SK-N-SH (cell line): ENCODE data around the gene NEK10. TPM values are rescaled to one million over a fixed set of nuclear protein-coding genes. Genes with fewer than 3 reads are reported as not detected.

Source experiments
- CTCF ChIA-PET: fragments of 300-600, 350-600 bp; formaldehyde crosslinking; extraction: SDS; loops from one replicate; lab custom pipeline; 2021; lab: Yijun Ruan, JAX
- POLR2A ChIA-PET: fragments of 350-600 bp; sonication (Branson Sonifier 250); formaldehyde crosslinking; extraction: SDS; loops from one replicate; lab custom pipeline; 2020; ENCODE audit warnings: antibody characterized with exemption, inconsistent platforms; lab: Yijun Ruan, JAX
- DNase-seq: peaks from one replicate; pipeline ENCODE4 v3.0.0; 2012
- H2AFZ ChIP-seq: fragments of 200-600 bp; sonication (generic); 2 replicates; pipeline ENCODE4 v1.8.1; 2016; ENCODE audit warnings: antibody characterized with exemption, mild to moderate bottlenecking, low read depth
- H3F3A ChIP-seq: fragments of 200-600 bp; sonication (generic); replicated peaks from 2 replicates; pipeline ENCODE3; 2016; ENCODE audit warnings: antibody characterized with exemption, mild to moderate bottlenecking; ENCODE audit not compliant: insufficient read depth
- H3K27ac ChIP-seq, 2 experiments: fragments of 200-500 bp in 1 of 2; fragments of 200-600 bp in 1 of 2; sonication (Bioruptor generic) in 1 of 2; sonication (generic), shearing (Covaris generic) in 1 of 2; 2 replicates each; pipeline versions ENCODE4 v1.5.1 to v1.6.1; 2014 to 2016; ENCODE audit warnings: low read depth in 2 of 2, inconsistent platforms in 1 of 2, low read length in 1 of 2, mild to moderate bottlenecking in 1 of 2, mixed read lengths in 1 of 2
- H3K27me3 ChIP-seq: fragments of 200-600 bp; sonication (generic), shearing (Covaris generic); 2 replicates; pipeline ENCODE4 v1.6.1; 2016; ENCODE audit warnings: mixed run types; ENCODE audit not compliant: insufficient read depth
- H3K36me3 ChIP-seq, 2 experiments: fragments of 200-500 bp in 1 of 2; fragments of 200-600 bp in 1 of 2; sonication (Bioruptor generic) in 1 of 2; sonication (generic) in 1 of 2; replicated peaks in 1 of 2; 2 replicates each; pipeline versions ENCODE3 to v1.5.1; 2014 to 2016; ENCODE audit warnings: low read length in 1 of 2, mild to moderate bottlenecking in 1 of 2; ENCODE audit not compliant: insufficient read depth in 2 of 2, control insufficient read depth in 1 of 2
- H3K4me1 ChIP-seq, 2 experiments: fragments of 200-500 bp in 1 of 2; fragments of 200-600 bp in 1 of 2; sonication (Bioruptor generic) in 1 of 2; sonication (generic), shearing (Covaris generic) in 1 of 2; 2 replicates each; pipeline versions ENCODE4 v1.5.1 to v1.6.1; 2014 to 2016; ENCODE audit warnings: low read depth in 1 of 2, low read length in 1 of 2, mixed run types in 1 of 2; ENCODE audit not compliant: insufficient read depth in 2 of 2, control insufficient read depth in 1 of 2
- H3K4me2 ChIP-seq: fragments of 200-600 bp; sonication (generic), shearing (Covaris generic); 2 replicates; pipeline ENCODE4 v1.6.1; 2017; ENCODE audit warnings: mixed run types
- H3K4me3 ChIP-seq, 2 experiments: fragments of 200-500 bp in 1 of 2; fragments of 200-600 bp in 1 of 2; sonication (Bioruptor generic) in 1 of 2; sonication (generic), shearing (Covaris generic) in 1 of 2; 2 replicates each; pipeline versions ENCODE4 v1.5.1 to v1.8.1; 2014 to 2016; ENCODE audit warnings: low read depth in 2 of 2, inconsistent platforms in 1 of 2, low read length in 1 of 2, mild to moderate bottlenecking in 1 of 2, mixed read lengths in 1 of 2, moderate library complexity in 1 of 2
- H3K79me2 ChIP-seq: fragments of 200-600 bp; sonication (generic); 2 replicates; pipeline ENCODE4 v1.8.1; 2017; ENCODE audit warnings: mild to moderate bottlenecking; ENCODE audit not compliant: insufficient read depth
- H3K9ac ChIP-seq: fragments of 200-600 bp; sonication (generic); 2 replicates; pipeline ENCODE4 v1.6.1; 2017; ENCODE audit warnings: mixed run types
- H3K9me2 ChIP-seq: fragments of 200-600 bp; sonication (generic); 2 replicates; pipeline ENCODE4 v1.6.1; 2017; ENCODE audit warnings: mixed run types
- H3K9me3 ChIP-seq: fragments of 200-600 bp; sonication (generic); 2 replicates; pipeline ENCODE4 v1.6.1; 2017; ENCODE audit warnings: mixed run types, mild to moderate bottlenecking, moderate library complexity
- H4K20me1 ChIP-seq: fragments of 200-600 bp; sonication (generic); 2 replicates; pipeline ENCODE4 v1.6.1; 2017; ENCODE audit warnings: mild to moderate bottlenecking, mixed run types; ENCODE audit not compliant: insufficient read depth
- CHD2 ChIP-seq: fragments of 150-350 bp; IDR thresholded peaks from 2 replicates; pipeline ENCODE4 v1.6.1; 2018; ENCODE audit warnings: low read length; ENCODE audit not compliant: partially characterized antibody
- ELF1 ChIP-seq: IDR thresholded peaks from 2 replicates; pipeline ENCODE4 v1.4.0; 2012
- EP300 ChIP-seq, 2 experiments: IDR thresholded peaks; 2 replicates each; pipeline versions ENCODE4 v1.4.0 to v1.6.1; 2012; ENCODE audit warnings: borderline replicate concordance in 1 of 2, low read depth in 1 of 2, low read length in 1 of 2
- EZH2phosphoT487 ChIP-seq: fragments of 200-600 bp; sonication (generic); IDR thresholded peaks from 2 replicates; pipeline ENCODE4 v1.6.1; 2017; ENCODE audit warnings: low read depth, mixed run types, mild to moderate bottlenecking, antibody characterized with exemption, moderate library complexity, borderline replicate concordance
- FOXJ3 ChIP-seq: sonication (generic); formaldehyde crosslinking; IDR thresholded peaks from 2 replicates; pipeline ENCODE4 v1.5.1; 2020; ENCODE audit warnings: mild to moderate bottlenecking, missing genetic modification reagents
- JUND ChIP-seq: IDR thresholded peaks from 2 replicates; pipeline ENCODE4 v1.4.0; 2012
- MEF2A ChIP-seq: IDR thresholded peaks from 2 replicates; pipeline ENCODE4 v1.4.0; 2012; ENCODE audit warnings: low read depth, borderline replicate concordance
- MXI1 ChIP-seq: IDR thresholded peaks from 2 replicates; pipeline ENCODE4 v1.6.1; 2012; ENCODE audit warnings: mild to moderate bottlenecking, low read depth, low read length, improper control_type of control experiment
- PBX3 ChIP-seq: IDR thresholded peaks from 2 replicates; pipeline ENCODE4; 2012
- RCOR1 ChIP-seq: fragments of 150-350 bp; IDR thresholded peaks from 2 replicates; pipeline ENCODE4 v1.6.1; 2017; ENCODE audit warnings: antibody characterized with exemption, low read length
- RXRA ChIP-seq: IDR thresholded peaks from 2 replicates; pipeline ENCODE4 v1.4.0; 2012; ENCODE audit warnings: low read depth, mild to moderate bottlenecking, borderline replicate concordance
- TAF1 ChIP-seq: IDR thresholded peaks from 2 replicates; pipeline ENCODE4 v1.6.1; 2012; ENCODE audit warnings: low read depth, mild to moderate bottlenecking, low read length, moderate library complexity, borderline replicate concordance
- TCF12 ChIP-seq: IDR thresholded peaks from 2 replicates; pipeline ENCODE4 v1.4.0; 2012
- USF1 ChIP-seq: IDR thresholded peaks from 2 replicates; pipeline ENCODE4 v1.4.0; 2012; ENCODE audit warnings: low read depth, borderline replicate concordance
- WGBS: methylation state at CpG from one replicate; pipeline ENCODE4 v1.1.6; 2017; ENCODE audit warnings: low lambda C conversion rate; 5-methylcytosine and 5-hydroxymethylcytosine counted together
- polyA plus RNA-seq, 3 experiments: library from polyadenylated mRNA; depleted of rRNA; stranded (reverse); fragments of >200 nt; gene quantifications; 2 replicates each; pipeline ENCODE4 v1.2.3, GENCODE V29; 2012
- TF ChIP-seq, protein P1 (sequence below): IDR thresholded peaks from 2 replicates; pipeline ENCODE4 v1.4.0; 2012; ENCODE audit warnings: low read depth, borderline replicate concordance
- TF ChIP-seq, protein P2 (sequence below): fragments of 200-600 bp; sonication (generic); IDR thresholded peaks from 2 replicates; pipeline ENCODE4 v1.6.1; 2017; ENCODE audit warnings: antibody characterized with exemption, mild to moderate bottlenecking, moderate library complexity

The NEK10 gene
- polyA plus RNA-seq, 1 of the 3 experiments (the other 2 are of a cell fraction): 1.0 TPM

- POLR2A ChIA-PET: no interaction called here
- no peak for DNase-seq
- no peak overlapping the region for H3K4me2 ChIP-seq
- 12% methylated on average over 2 of the region's 2 CpGs for WGBS
- H3K27me3 ChIP-seq: no peaks in the 10 kb centered on the region
- H3K4me3 ChIP-seq: no peak overlapping the region
- no peaks in the 10 kb centered on the region for H3K9me3 ChIP-seq
- TF ChIP-seq TAF1: no peak
- TF ChIP-seq PBX3: no peak
- TF ChIP-seq EZH2phosphoT487: no peak
- TF ChIP-seq MXI1: no peak
- TF ChIP-seq JUND: no peak
- TF ChIP-seq, protein P1, sequence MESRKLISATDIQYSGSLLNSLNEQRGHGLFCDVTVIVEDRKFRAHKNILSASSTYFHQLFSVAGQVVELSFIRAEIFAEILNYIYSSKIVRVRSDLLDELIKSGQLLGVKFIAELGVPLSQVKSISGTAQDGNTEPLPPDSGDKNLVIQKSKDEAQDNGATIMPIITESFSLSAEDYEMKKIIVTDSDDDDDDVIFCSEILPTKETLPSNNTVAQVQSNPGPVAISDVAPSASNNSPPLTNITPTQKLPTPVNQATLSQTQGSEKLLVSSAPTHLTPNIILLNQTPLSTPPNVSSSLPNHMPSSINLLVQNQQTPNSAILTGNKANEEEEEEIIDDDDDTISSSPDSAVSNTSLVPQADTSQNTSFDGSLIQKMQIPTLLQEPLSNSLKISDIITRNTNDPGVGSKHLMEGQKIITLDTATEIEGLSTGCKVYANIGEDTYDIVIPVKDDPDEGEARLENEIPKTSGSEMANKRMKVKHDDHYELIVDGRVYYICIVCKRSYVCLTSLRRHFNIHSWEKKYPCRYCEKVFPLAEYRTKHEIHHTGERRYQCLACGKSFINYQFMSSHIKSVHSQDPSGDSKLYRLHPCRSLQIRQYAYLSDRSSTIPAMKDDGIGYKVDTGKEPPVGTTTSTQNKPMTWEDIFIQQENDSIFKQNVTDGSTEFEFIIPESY: no peak
- no peak for TF ChIP-seq MEF2A
- no peak for TF ChIP-seq RXRA
- TF ChIP-seq TCF12: no peak
- TF ChIP-seq FOXJ3 (CRISPR knock-in tag): no peak
- no peak for TF ChIP-seq EP300 (IDR thresholded peaks at IDR 0.05; ENCODE audit: borderline replicate concordance in 1 of 2, low read depth in 1 of 2, low read length in 1 of 2)
- TF ChIP-seq ELF1: no peak
- TF ChIP-seq CHD2: no peak
- TF ChIP-seq, protein P2, sequence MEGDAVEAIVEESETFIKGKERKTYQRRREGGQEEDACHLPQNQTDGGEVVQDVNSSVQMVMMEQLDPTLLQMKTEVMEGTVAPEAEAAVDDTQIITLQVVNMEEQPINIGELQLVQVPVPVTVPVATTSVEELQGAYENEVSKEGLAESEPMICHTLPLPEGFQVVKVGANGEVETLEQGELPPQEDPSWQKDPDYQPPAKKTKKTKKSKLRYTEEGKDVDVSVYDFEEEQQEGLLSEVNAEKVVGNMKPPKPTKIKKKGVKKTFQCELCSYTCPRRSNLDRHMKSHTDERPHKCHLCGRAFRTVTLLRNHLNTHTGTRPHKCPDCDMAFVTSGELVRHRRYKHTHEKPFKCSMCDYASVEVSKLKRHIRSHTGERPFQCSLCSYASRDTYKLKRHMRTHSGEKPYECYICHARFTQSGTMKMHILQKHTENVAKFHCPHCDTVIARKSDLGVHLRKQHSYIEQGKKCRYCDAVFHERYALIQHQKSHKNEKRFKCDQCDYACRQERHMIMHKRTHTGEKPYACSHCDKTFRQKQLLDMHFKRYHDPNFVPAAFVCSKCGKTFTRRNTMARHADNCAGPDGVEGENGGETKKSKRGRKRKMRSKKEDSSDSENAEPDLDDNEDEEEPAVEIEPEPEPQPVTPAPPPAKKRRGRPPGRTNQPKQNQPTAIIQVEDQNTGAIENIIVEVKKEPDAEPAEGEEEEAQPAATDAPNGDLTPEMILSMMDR: no peak
- TF ChIP-seq USF1: no peak
- TF ChIP-seq RCOR1: no peak
- H3K9me2 ChIP-seq: no peaks in the 10 kb centered on the region; the same call in 1 of the 2 replicates
- no peaks in the 10 kb centered on the region for H3K79me2 ChIP-seq
- H3K4me1 ChIP-seq: no peaks in the 10 kb centered on the region
- H3K36me3 ChIP-seq: no peaks in the 10 kb centered on the region
- H4K20me1 ChIP-seq: no peaks in the 10 kb centered on the region
- no peak overlapping the region for H3K9ac ChIP-seq
- no peak overlapping the region for H3K27ac ChIP-seq
- no peak overlapping the region for H2AFZ ChIP-seq
- CTCF ChIA-PET: no interaction called here
- H3F3A ChIP-seq: no peaks in the 10 kb centered on the region
Measured at GRCh38 chr3:27089068-27089467, 280.1 kb downstream of the NEK10 start.
